HFF-Myc (cell line): ENCODE results near the gene CHD1.

ENCODE experiments used
- DNase-seq: peaks from one replicate; pipeline ENCODE4 v3.0.0-alpha.2; 2011; ENCODE audit warnings: low read depth; ENCODE audit errors: extremely low read depth
- H3K4me3 ChIP-seq: replicated peaks from 2 replicates; pipeline ENCODE4 v1.5.1; 2011; ENCODE audit warnings: low read depth, mild to moderate bottlenecking, control low read depth, low read length
- TF ChIP-seq, protein P1 (sequence below): IDR thresholded peaks from 2 replicates; pipeline ENCODE4 v1.5.1; 2012; ENCODE audit warnings: mild to moderate bottlenecking, low read depth, low read length, control low read depth; ENCODE audit errors: missing control alignments

Gene CHD1

DNA sequence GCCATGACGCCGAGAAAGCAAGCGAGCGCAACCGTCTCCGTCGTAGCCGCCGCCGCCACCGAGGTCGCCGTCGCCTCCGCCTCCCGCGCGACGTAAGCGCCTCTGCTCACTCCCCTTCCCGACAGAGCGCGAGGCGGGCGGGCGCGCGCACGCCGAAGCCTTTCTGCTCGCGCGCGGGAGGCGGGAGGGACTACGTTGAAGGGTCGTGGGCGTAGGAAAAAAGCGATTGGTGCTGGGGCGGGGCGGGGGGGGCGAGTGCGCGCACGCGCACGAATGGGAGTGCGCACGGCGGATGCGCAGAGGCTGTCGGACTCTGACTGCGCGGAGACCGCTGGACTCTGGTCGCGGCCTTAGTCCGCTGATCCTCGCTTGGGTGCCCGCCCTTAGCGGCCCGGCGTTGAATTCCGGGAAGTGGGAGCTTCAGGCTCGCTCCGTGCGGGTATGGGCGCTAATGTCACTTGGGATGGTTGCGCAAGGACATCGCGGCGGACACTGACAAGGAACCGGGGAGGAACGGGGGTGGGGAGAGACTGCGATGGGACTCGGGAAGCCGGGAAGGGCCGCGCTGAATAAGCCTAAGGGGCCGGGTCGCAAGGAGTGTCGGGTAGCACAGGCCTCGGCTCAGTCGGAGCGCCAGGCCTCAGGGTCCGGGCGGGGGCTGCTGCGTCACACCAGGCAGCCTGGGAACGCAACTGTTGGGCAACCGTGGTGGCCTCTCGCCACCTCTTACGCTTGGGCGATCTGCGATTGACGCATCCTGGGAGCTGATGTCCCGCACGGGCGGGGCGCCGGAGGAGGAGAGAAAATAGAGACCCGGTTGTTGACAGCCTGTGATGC, at the start of gene CHD1:
Gene CHD1, minus strand, starts transcription at position 135 of the 837 bp plus-strand sequence. CDS start 2,621 bp downstream, outside the sequence.
- TF ChIP-seq, protein P1, sequence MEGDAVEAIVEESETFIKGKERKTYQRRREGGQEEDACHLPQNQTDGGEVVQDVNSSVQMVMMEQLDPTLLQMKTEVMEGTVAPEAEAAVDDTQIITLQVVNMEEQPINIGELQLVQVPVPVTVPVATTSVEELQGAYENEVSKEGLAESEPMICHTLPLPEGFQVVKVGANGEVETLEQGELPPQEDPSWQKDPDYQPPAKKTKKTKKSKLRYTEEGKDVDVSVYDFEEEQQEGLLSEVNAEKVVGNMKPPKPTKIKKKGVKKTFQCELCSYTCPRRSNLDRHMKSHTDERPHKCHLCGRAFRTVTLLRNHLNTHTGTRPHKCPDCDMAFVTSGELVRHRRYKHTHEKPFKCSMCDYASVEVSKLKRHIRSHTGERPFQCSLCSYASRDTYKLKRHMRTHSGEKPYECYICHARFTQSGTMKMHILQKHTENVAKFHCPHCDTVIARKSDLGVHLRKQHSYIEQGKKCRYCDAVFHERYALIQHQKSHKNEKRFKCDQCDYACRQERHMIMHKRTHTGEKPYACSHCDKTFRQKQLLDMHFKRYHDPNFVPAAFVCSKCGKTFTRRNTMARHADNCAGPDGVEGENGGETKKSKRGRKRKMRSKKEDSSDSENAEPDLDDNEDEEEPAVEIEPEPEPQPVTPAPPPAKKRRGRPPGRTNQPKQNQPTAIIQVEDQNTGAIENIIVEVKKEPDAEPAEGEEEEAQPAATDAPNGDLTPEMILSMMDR: no peak
- peak; percentile 73 for DNase-seq
- H3K4me3 ChIP-seq: peak within 1 kb of the TSS; percentile 67

DNA sequence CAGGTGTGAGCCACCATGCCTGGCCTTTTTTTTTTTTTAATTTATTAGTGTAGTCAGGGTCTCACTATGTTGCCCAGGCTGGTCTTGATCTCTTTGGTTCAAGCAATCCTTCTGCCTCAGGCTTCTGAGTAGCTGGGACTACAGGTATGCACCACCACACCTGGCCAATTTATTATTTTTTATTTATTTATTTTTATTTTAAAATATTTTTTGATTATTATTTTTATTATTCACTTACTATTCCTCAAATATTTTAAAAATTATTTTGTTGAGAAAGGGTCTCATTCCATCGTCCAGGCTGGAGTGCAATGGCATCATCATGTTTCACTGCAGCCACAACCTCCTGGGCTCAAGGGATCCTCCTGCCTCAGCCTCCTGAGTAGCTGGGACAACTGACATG, 49.7 kb upstream of the CHD1 start:
- TF ChIP-seq, protein P1: no peak
- DNase-seq: no peak
- H3K4me3 ChIP-seq: no peak overlapping the region

DNA sequence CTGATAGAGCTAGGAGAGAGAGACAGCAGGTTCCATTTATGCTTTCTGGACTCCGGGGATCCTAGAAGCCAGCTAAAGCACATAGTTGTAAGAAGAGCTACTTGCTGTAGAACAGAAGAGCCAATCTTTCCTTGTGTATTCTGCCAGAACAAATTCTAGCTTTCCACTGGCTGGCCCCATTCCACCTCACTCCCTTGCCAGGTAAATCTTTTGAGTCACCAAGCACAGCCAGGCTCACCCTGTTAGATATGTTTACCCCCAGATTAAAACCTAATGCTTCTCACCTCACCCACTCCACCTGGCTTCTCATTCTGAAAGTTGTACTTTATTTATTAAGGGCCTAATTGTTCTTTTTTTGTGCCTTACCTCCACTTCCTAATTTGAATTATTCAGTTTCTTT, 48.9 kb upstream of the CHD1 start:
- no peak overlapping the region for H3K4me3 ChIP-seq
- TF ChIP-seq, protein P1: no peak
- no peak for DNase-seq

DNA sequence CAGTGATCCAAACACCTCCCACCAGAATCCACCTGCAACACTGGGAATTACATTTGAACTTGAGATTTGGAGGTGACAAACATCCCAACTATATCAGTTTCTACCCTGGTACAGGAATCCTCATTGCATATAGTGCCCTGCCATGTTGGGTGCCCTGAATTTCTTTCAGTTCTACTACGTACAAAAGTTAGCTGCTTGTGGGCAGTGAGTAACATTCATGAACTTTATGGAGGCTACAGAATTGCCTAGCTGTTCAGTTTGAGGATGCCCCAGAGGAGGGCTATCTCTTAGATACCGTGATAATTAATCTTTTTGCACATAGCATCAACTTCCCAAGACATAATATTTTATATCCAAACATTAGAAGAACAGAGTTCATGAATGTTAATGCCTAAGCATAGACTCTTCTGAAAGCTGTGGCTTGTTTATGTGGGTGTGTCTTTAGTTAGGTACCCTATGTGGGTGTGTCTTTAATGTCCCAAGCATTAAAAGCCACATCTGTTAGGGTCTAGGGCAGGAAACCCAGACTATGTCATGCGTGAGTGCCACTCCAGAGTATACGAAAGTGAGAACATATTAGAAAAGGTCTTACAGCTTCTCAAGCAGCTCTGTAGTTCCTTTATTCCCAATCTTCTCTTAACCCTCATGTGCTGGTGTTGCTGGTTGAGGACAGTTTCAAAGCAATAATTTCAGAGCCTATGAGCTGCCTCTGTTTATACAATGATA, 47.0 kb upstream of the CHD1 start:
- no peak overlapping the region for H3K4me3 ChIP-seq
- DNase-seq: no peak
- TF ChIP-seq, protein P1: no peak

DNA sequence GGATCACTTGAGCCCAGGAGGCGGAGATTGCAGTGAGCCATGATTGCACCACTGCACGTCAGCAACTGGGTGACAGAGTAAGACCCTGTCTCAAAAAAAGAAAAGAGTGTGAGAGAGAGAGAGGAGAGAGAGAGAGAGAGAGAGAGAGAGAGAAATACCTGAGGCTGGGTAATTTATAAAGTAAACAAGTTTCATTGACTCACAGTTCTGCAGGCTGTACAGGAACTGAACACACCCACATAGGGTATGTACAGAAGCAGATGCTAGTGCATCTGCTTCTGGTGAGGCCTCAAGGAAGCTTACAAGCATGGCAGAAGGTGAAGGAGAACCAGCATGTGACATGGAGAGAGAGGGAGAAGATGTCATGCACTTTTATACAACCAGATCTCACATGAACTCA, 46.4 kb upstream of the CHD1 start:
- TF ChIP-seq, protein P1: no peak
- H3K4me3 ChIP-seq: no peak overlapping the region

DNA sequence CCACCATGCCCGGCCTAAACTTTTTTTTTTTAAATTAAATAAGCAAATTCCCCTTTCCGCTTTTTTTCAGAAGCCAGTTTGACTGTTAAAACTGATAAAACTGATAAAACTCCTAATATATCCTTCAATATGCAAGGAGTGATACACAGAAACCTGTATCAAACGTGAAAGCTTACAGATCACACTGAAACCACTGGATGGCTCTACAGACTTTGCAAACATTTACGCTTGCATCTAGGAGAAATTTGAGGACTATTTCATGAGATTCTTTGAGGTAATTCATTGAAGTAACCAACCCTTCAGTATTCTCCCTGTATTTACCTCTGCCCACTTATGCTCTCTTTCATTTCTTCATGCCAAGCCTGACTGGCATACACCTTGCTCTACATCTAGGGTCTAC, 40.6 kb upstream of the CHD1 start:
- TF ChIP-seq, protein P1: no peak
- no peak for DNase-seq
- H3K4me3 ChIP-seq: no peak overlapping the region

More for the DNA sequence above, 46.4 kb upstream of the CHD1 start:
- DNase-seq: no peak
